CD14-positive monocyte (primary cell): ENCODE data around the gene ELF5. TPM values are rescaled to one million over a fixed set of nuclear protein-coding genes. Genes with fewer than 3 reads are reported as not detected.

Source experiments
- DNase-seq, 3 donors: peaks; one replicate each; pipeline ENCODE4 v3.0.0-alpha.2; 2011 to 2022
- H2AFZ ChIP-seq: 2 replicates; pipeline ENCODE4 v1.6.0; 2012; ENCODE audit warnings: mild to moderate bottlenecking, low read depth, low read length, inconsistent platforms; ENCODE audit not compliant: insufficient read depth, poor library complexity, severe bottlenecking
- H3K27ac ChIP-seq, 2 donors: 1 replicate in 1 of 2; 2 replicates in 1 of 2; pipeline ENCODE4 v1.5.1; 2012 to 2013; ENCODE audit warnings: low read length in 2 of 2, control low read depth in 1 of 2, inconsistent platforms in 1 of 2, low read depth in 1 of 2, mild to moderate bottlenecking in 1 of 2
- H3K27me3 ChIP-seq, 2 donors: one replicate each; pipeline versions ENCODE4 v1.6.0 to v1.6.1; 2011 to 2013; ENCODE audit warnings: low read length in 2 of 2; ENCODE audit not compliant: control insufficient read depth in 2 of 2, insufficient read depth in 2 of 2
- H3K36me3 ChIP-seq, 2 donors: replicated peaks in 1 of 2; 1 replicate in 1 of 2; 2 replicates in 1 of 2; pipeline versions ENCODE4 v1.5.1 to v1.6.1; 2012 to 2013; ENCODE audit warnings: low read length in 2 of 2, control low read depth in 1 of 2, inconsistent platforms in 1 of 2, mild to moderate bottlenecking in 1 of 2; ENCODE audit not compliant: insufficient read depth in 2 of 2, control insufficient read depth in 1 of 2
- H3K4me1 ChIP-seq, 2 donors: 1 replicate in 1 of 2; 2 replicates in 1 of 2; pipeline versions ENCODE4 v1.5.1 to v1.6.1; 2012 to 2013; ENCODE audit warnings: low read length in 2 of 2, control low read depth in 1 of 2, inconsistent platforms in 1 of 2, mild to moderate bottlenecking in 1 of 2, moderate library complexity in 1 of 2; ENCODE audit not compliant: insufficient read depth in 2 of 2, control insufficient read depth in 1 of 2
- H3K4me2 ChIP-seq: replicated peaks from 2 replicates; pipeline ENCODE3; 2012; ENCODE audit warnings: low read length, moderate library complexity, mild to moderate bottlenecking; ENCODE audit not compliant: poor library complexity, severe bottlenecking; ENCODE audit errors: extremely low read depth
- H3K4me3 ChIP-seq, 3 experiments: fragments of 200-600 bp in 1 of 3; sonication (generic) in 1 of 3; replicated peaks in 1 of 3; 1 replicate in 2 of 3; 2 replicates in 1 of 3; pipeline ENCODE4 v1.5.1; 2011 to 2013; ENCODE audit warnings: low read length in 3 of 3, mild to moderate bottlenecking in 3 of 3, control low read depth in 2 of 3, low read depth in 2 of 3, inconsistent platforms in 1 of 3, moderate library complexity in 1 of 3
- H3K79me2 ChIP-seq: 2 replicates; pipeline ENCODE4 v1.6.0; 2012; ENCODE audit warnings: mild to moderate bottlenecking, control low read depth, inconsistent platforms, low read length, moderate library complexity; ENCODE audit not compliant: insufficient read depth
- H3K9ac ChIP-seq: 2 replicates; pipeline ENCODE4 v1.6.0; 2017; ENCODE audit warnings: low read length, mild to moderate bottlenecking; ENCODE audit not compliant: insufficient read depth, poor library complexity, severe bottlenecking
- H3K9me3 ChIP-seq, 2 donors: replicated peaks in 1 of 2; 1 replicate in 1 of 2; 2 replicates in 1 of 2; pipeline versions ENCODE4 v1.5.1 to v1.6.1; 2012 to 2013; ENCODE audit warnings: low read length in 2 of 2, control low read depth in 1 of 2; ENCODE audit not compliant: control insufficient read depth in 1 of 2, insufficient read depth in 1 of 2
- H4K20me1 ChIP-seq: 2 replicates; pipeline ENCODE4 v1.6.0; 2012; ENCODE audit warnings: mild to moderate bottlenecking, low read length, control low read depth, moderate library complexity; ENCODE audit not compliant: insufficient read depth
- H3K27ac Mint-ChIP-seq, 7 donors: one replicate each; pipeline ENCODE4 v1.8.0; 2020; ENCODE audit warnings: mild to moderate bottlenecking in 7 of 7, mixed read lengths in 7 of 7, moderate library complexity in 6 of 7, inconsistent platforms in 2 of 7
- H3K27me3 Mint-ChIP-seq, 3 donors: one replicate each; pipeline ENCODE4 v1.8.0; 2021 to 2022; ENCODE audit warnings: low read depth in 3 of 3, mild to moderate bottlenecking in 3 of 3, mixed read lengths in 3 of 3, moderate library complexity in 3 of 3, inconsistent platforms in 1 of 3
- H3K36me3 Mint-ChIP-seq, 2 donors: one replicate each; pipeline ENCODE4 v1.8.0; 2020; ENCODE audit warnings: mixed read lengths in 2 of 2, inconsistent platforms in 1 of 2, mild to moderate bottlenecking in 1 of 2
- H3K4me1 Mint-ChIP-seq: one replicate; pipeline ENCODE4 v1.8.0; 2020; ENCODE audit warnings: mild to moderate bottlenecking, mixed read lengths
- H3K4me3 Mint-ChIP-seq, 2 donors: one replicate each; pipeline ENCODE4 v1.8.0; 2020; ENCODE audit warnings: mild to moderate bottlenecking in 2 of 2, mixed read lengths in 2 of 2, moderate library complexity in 1 of 2
- H3K9me3 Mint-ChIP-seq, 7 donors: one replicate each; pipeline ENCODE4 v1.8.0; 2020 to 2022; ENCODE audit warnings: mixed read lengths in 7 of 7, mild to moderate bottlenecking in 6 of 7, moderate library complexity in 6 of 7, inconsistent platforms in 2 of 7
- CTCF ChIP-seq: fragments of 200-600 bp; IDR thresholded peaks from one replicate; pipeline ENCODE4 v1.8.0; 2022; ENCODE audit warnings: antibody characterized with exemption, mild to moderate bottlenecking
- WGBS: methylation state at CpG from one replicate; pipeline ENCODE4 v1.1.5; 2013; ENCODE audit warnings: missing lambda C conversion rate; ENCODE audit not compliant: insufficient coverage; 5-methylcytosine and 5-hydroxymethylcytosine counted together
- intact Hi-C, 2 donors: fragments of 100-400 bp; cut with micrococcal nuclease; formaldehyde crosslinking; loops; one replicate each; pipeline versions ENCODE4 v1.15.0 to v1.15.1; 2023
- polyA plus RNA-seq, 3 donors: library from polyadenylated mRNA; depleted of rRNA in 1 of 3; unstranded in 2 of 3; stranded (reverse) in 1 of 3; fragments of 300-500 nt in 2 of 3; fragments of >200 nt in 1 of 3; fragmentation: Illumina TruSeq in 2 of 3; gene quantifications; 1 replicate in 2 of 3; 2 replicates in 1 of 3; pipeline ENCODE4 v1.2.3, GENCODE V29; 2012 to 2021

Gene ELF5
- polyA plus RNA-seq, 3 donors: 0.27 TPM; not detected in 2

DNA sequence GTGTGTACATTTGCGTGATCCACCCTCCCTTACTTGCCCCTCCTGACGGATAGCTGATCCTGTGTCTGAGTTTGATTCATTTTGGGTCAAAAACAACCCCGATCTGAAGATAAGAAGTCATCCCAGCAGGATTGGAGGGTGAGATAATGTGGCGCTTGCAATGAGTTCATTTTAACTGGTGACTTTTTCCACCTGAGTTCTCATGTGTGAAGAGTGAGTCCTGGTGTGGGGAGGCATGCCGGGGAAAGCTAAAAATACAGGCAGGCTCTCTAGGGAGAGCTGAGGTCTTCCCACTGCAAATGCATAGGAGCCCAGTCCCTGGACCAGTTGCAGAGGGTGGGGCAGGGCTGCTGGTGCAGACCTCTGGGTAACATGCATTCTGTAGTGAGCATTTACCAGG, 35.7 kb upstream of the ELF5 start:
- Mint-ChIP-seq H3K4me1 (peaks cover 9% of the 10 kb centered on the region), H3K27ac (no peak overlapping the region), H3K9me3 (no peaks in the 10 kb centered on the region), H3K27me3 (peaks cover 3 to 10% (median 4%) of the 10 kb centered on the region in 3 donors), H3K4me3 (no peak overlapping the region), H3K36me3 (no peaks in the 10 kb centered on the region)
- no peak overlapping the region for H2AFZ ChIP-seq
- H3K4me1 ChIP-seq: peaks cover 6 to 8% of the 10 kb centered on the region in 2 donors
- no peak overlapping the region for H3K9ac ChIP-seq
- H3K4me2 ChIP-seq: no peak overlapping the region
- 81% methylated on average over 2 of the region's 5 CpGs for WGBS
- no peaks in the 10 kb centered on the region for H3K36me3 ChIP-seq
- no peaks in the 10 kb centered on the region for H4K20me1 ChIP-seq
- DNase-seq: no peak
- H3K79me2 ChIP-seq: no peaks in the 10 kb centered on the region
- H3K27me3 ChIP-seq: no peaks in the 10 kb centered on the region
- H3K27ac ChIP-seq: no peak overlapping the region
- intact Hi-C loops: no loop called here
- H3K9me3 ChIP-seq: no peaks in the 10 kb centered on the region
- no peak for TF ChIP-seq CTCF
- no peak overlapping the region for H3K4me3 ChIP-seq

GRCh38 chr11:34548278-34548677, 34.7 kb upstream of the ELF5 start:
- no peaks in the 10 kb centered on the region for H3K36me3 Mint-ChIP-seq
- peak overlapping the region in 1 of 2 donors; percentile 17 for H3K4me3 Mint-ChIP-seq
- no peak overlapping the region for H3K27ac Mint-ChIP-seq
- Histone ChIP-seq H3K27me3 (no peaks in the 10 kb centered on the region), H3K79me2 (no peaks in the 10 kb centered on the region), H4K20me1 (no peaks in the 10 kb centered on the region), H3K36me3 (no peaks in the 10 kb centered on the region), H3K4me2 (no peak overlapping the region), H3K9ac (no peak overlapping the region), H3K9me3 (no peaks in the 10 kb centered on the region), H2AFZ (no peak overlapping the region), H3K4me1 (peaks cover 6 to 8% of the 10 kb centered on the region in 2 donors), H3K27ac (no peak overlapping the region), H3K4me3 (no peak overlapping the region)
- H3K4me1 Mint-ChIP-seq: peaks cover 9% of the 10 kb centered on the region
- no peak for DNase-seq
- peaks cover 5 to 15% (median 6%) of the 10 kb centered on the region in 3 donors for H3K27me3 Mint-ChIP-seq
- H3K9me3 Mint-ChIP-seq: peaks cover 0 to 2% (median 0%) of the 10 kb centered on the region in 7 donors
- intact Hi-C loops: no loop called here
- no peak for TF ChIP-seq CTCF
- WGBS: 100% methylated on average over 3 of the region's 4 CpGs
